ENCODE results near the gene C11orf98.
A peak's percentile ranks its signal among the peaks of the same experiment; 100 is the strongest.
"Not testable (repeated sequence)": the region's sequence is repeated elsewhere in the genome, so short reads cannot be mapped to it uniquely, and the experiment has no call there.

C11orf98 gene

DNA sequence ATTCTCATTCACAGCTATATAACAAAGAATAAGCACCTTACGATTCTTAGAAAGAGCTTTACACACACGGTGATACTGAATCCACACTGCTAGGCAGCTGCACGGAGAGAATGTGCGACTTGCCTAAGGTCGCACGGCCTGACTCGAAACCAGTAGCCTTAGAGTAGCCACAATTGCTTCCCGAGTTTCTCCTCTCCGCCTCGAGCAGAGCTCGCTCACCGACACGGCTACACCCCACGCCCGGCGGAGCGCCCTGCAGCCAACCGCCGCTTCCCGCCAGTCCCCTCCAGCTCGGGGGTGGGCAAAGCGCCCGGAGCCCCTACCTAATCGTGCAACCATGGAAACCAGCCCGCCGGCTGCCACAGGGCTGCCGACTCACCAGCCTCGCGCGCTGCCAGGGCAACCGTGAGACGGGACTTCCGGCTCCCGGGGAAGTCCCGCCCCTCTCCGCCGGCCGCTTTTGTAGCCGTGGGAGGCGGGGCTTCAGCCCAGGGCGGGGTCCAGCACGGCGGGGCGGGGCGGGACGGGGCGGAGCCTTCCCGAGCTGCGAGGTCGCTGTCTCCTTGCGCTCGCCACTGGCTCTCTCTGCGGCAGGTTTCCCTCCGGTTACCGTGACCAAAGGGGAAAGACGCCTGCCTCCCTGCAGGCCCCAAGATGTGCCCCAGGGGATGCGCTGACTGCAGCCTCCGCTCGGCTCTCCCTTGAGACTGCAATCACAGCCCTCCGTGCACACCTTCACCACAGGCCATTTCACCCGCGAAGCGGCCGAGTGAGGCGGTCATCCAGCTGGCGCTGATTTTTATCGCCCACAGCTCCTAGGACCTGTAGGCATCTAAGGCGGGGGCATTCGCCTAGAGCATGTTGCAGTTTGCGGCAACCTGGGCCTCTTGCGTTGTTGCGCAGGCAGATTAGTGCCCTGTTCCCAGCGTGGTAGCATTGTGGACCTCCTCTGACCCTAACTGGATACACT lies 41.2 kb upstream of the C11orf98 start:
- Histone ChIP-seq H3K36me3 (ENCODE audit: control insufficient read depth, insufficient read depth, low read length) (peaks cover 60% of the 10 kb centered on the region), H3K4me1 (ENCODE audit: control insufficient read depth, insufficient read depth, low read length, poor library complexity, severe bottlenecking) (peaks cover 3% of the 10 kb centered on the region), H3K9me3 (ENCODE audit: control insufficient read depth, low read length) (no peaks in the 10 kb centered on the region), H3K4me3 (ENCODE audit: extremely low read depth, insufficient read depth, low read length, poor library complexity, severe bottlenecking) (peak overlapping the region; percentile 51), H3K27ac (ENCODE audit: low read depth, low read length, severe bottlenecking) (peak overlapping the region; percentile 92)
- WGBS, 2 experiments (ENCODE audit: insufficient coverage in 2 of 2): 0 to 1% methylated on average over 52 to 71 of the region's 73 CpGs

DNA sequence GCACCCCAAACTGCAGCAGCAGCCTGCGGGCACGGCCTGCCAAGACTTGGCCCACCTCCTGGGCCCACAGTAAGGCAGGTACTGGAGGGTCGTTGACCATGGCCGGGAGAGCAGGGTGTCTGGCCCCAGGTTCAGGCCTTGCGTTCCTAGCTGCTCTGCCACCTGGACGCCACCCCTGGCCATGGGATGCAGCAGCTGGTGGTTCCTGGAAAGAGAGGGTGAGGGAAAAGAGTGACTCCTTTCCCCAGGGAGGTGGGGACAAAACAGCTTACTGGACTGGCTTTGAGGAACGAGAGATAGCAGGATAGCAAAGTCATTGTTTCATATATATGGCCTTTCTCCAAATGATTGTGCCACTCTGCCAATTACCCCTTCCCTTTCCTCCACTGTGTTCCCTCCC lies 40.4 kb upstream of the C11orf98 start:
- Histone ChIP-seq H3K36me3 (ENCODE audit: control insufficient read depth, insufficient read depth, low read length) (peaks cover 60% of the 10 kb centered on the region), H3K4me1 (ENCODE audit: control insufficient read depth, insufficient read depth, low read length, poor library complexity, severe bottlenecking) (peaks cover 3% of the 10 kb centered on the region), H3K27ac (ENCODE audit: low read depth, low read length, severe bottlenecking) (peak overlapping the region; percentile 80), H3K9me3 (ENCODE audit: control insufficient read depth, low read length) (no peaks in the 10 kb centered on the region), H3K4me3 (ENCODE audit: extremely low read depth, insufficient read depth, low read length, poor library complexity, severe bottlenecking) (peak overlapping the region; percentile 51)
- WGBS, 2 experiments (ENCODE audit: insufficient coverage in 2 of 2): 75 to 88% methylated on average over 5 to 6 of the region's 7 CpGs

DNA sequence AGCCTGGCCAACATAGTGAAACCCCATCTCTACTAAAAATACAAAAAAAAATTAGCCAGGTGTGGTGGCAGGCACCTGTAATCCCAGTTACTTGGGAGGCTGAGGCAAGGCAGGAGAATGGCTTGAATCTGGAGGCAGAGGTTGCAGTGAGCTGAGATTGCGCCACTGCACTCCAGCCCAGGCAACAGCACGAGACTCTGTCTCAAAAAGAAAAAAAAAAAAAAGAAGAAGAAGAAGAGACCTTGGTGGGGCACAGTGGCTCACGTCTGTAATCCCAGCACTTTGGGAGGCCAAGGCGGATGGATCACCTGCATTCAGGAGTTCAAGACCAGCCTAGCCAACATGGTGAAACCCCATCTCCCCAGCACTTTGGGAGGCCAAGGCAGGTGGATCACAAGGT lies 38.9 kb upstream of the C11orf98 start:
- not testable (repeated sequence) for H3K4me3 ChIP-seq (ENCODE audit: extremely low read depth, insufficient read depth, low read length, poor library complexity, severe bottlenecking); H3K9me3 ChIP-seq (ENCODE audit: control insufficient read depth, low read length); H3K27ac ChIP-seq (ENCODE audit: low read depth, low read length, severe bottlenecking); H3K4me1 ChIP-seq (ENCODE audit: control insufficient read depth, insufficient read depth, low read length, poor library complexity, severe bottlenecking)
- 90 to 100% methylated on average over 2 of the region's 4 CpGs for WGBS, 2 experiments (ENCODE audit: insufficient coverage in 2 of 2)
- H3K36me3 ChIP-seq (ENCODE audit: control insufficient read depth, insufficient read depth, low read length): peaks cover 66% of the 10 kb centered on the region

DNA sequence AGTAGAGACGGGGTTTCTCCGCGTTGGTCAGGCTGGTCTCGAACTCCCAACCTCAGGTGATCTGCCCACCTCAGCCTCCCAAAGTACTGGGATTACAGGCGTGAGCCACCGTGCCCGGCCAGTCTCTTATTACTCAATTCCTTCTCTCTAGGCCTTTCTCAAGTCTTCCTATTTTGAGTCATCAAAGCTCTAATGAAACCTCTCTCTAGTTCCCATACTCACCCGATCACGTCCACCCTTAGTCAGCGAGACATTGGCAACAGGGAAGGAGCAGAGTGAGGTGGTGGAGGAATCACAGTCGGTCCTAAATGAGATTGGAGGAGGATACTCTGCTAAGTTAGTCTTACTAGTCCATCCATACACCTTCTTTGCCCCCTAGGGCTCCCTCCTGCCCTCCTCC lies 37.2 kb upstream of the C11orf98 start:
- Histone ChIP-seq H3K4me1 (ENCODE audit: control insufficient read depth, insufficient read depth, low read length, poor library complexity, severe bottlenecking) (no peaks in the 10 kb centered on the region), H3K4me3 (ENCODE audit: extremely low read depth, insufficient read depth, low read length, poor library complexity, severe bottlenecking) (no peak overlapping the region), H3K36me3 (ENCODE audit: control insufficient read depth, insufficient read depth, low read length) (peaks cover 59% of the 10 kb centered on the region), H3K9me3 (ENCODE audit: control insufficient read depth, low read length) (no peaks in the 10 kb centered on the region), H3K27ac (ENCODE audit: low read depth, low read length, severe bottlenecking) (no peak overlapping the region)
- WGBS, 2 experiments (ENCODE audit: insufficient coverage in 2 of 2): 95 to 98% methylated on average over 4 of the region's 11 CpGs

DNA sequence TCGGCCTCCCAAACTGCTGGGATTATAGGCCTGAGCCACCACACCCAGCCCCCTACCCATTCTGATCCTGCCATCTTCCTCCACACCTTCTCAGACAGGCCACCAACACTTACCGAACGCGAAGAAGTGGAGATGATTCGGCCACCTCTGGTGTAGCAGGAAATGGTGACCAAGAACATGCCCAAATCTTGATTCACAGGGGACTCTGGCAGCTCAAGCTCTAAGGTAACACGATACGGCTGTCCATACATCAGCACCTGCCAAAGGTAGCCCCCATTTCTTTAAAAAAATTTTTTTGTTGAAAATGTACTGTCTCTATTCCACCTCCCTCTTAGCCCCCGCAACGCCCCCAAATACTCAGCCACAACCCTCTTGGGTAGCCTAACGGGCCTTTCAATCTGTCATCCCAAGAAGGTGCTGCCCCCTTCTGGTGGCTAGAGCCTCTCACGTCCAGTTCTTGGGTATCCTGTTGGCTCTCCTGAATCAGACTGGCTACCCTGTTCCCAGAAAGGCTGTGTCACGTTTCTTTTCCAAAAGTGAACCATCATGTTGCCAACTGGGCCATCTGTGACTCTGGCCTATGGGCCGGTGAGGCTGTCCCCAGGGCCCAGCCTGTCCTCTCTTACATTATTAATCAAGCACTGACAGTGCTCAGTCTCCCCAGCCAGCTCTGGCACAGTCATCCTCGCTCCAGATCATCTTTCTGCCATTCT lies 29.6 kb upstream of the C11orf98 start:
- H3K27ac ChIP-seq (ENCODE audit: low read depth, low read length, severe bottlenecking): no peak overlapping the region
- H3K9me3 ChIP-seq (ENCODE audit: control insufficient read depth, low read length): no peaks in the 10 kb centered on the region
- no peak overlapping the region for H3K4me3 ChIP-seq (ENCODE audit: extremely low read depth, insufficient read depth, low read length, poor library complexity, severe bottlenecking)
- peaks cover 7% of the 10 kb centered on the region for H3K4me1 ChIP-seq (ENCODE audit: control insufficient read depth, insufficient read depth, low read length, poor library complexity, severe bottlenecking)
- WGBS, 2 experiments (ENCODE audit: insufficient coverage in 2 of 2): 72 to 80% methylated on average over 12 to 13 of the region's 14 CpGs
- peaks cover 54% of the 10 kb centered on the region for H3K36me3 ChIP-seq (ENCODE audit: control insufficient read depth, insufficient read depth, low read length)

DNA sequence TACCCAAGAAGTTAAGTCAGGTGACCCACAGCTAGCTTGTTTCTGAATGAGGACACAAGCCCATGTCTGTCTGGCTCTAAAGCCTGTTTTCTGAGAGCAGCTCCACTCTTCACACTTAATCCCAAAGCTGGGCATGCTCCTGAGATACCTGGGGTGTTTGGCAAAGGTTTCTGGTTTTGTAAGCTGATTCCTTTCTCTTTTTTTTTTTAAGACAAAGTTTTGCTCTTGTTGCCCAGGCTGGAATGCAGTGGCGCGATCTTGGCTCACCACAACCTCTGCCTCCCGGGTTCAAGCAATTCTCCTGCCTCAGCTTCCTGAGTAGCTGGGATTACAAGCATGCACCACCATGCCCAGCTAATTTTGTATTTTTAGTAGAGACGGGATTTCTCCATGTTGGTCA lies 28.6 kb upstream of the C11orf98 start:
- not testable (repeated sequence) for H3K27ac ChIP-seq (ENCODE audit: low read depth, low read length, severe bottlenecking); H3K9me3 ChIP-seq (ENCODE audit: control insufficient read depth, low read length); H3K4me3 ChIP-seq (ENCODE audit: extremely low read depth, insufficient read depth, low read length, poor library complexity, severe bottlenecking)
- Histone ChIP-seq H3K4me1 (ENCODE audit: control insufficient read depth, insufficient read depth, low read length, poor library complexity, severe bottlenecking) (peaks cover 12% of the 10 kb centered on the region), H3K36me3 (ENCODE audit: control insufficient read depth, insufficient read depth, low read length) (peaks cover 49% of the 10 kb centered on the region)
- 89 to 100% methylated on average over 1 of the region's 4 CpGs for WGBS, 2 experiments (ENCODE audit: insufficient coverage in 2 of 2)

DNA sequence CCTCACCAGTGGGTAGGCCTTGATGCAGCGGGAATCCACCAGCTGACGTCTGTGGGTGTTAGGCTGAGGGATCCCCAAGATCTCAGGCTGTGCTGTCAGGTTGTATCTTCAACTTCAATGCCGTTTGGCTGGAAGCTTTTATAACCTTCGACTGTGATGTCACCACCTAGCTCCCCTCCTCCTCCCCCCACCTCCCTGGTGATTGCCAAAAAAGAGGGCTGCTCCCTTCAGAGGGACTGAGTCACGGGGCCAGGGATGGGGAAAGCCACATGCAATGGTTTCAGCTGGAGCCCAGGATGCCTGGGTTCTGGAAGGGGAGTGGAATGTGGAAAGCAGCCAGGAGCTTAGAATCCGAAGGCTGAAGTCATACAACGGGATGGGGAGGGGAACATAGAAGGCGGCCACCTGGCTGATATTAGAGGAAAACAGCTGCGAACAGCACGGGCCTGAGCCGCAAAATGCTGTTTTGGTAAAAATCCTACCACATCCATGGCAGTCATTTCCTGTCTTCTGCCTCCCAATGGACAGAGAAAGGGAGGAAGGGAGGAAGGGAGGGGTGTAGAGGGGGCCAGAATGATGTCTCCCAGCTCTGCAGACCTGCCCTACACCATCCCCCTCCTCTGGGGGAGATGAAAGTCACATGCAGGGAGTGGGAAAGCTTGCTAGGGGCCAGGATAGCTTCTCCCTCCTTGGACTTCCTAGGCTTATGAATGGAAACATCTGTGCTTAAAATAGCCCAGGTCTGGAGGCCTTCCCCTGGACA lies 24.6 kb upstream of the C11orf98 start, which contains the start of gene LRRN4CL:
TSS of gene LRRN4CL (minus strand) at position 110 of the 763 bp plus-strand sequence. CDS start 1,022 bp downstream, outside the sequence.
- Histone ChIP-seq H3K4me1 (ENCODE audit: control insufficient read depth, insufficient read depth, low read length, poor library complexity, severe bottlenecking) (peaks cover 12% of the 10 kb centered on the region), H3K9me3 (ENCODE audit: control insufficient read depth, low read length) (no peaks in the 10 kb centered on the region), H3K27ac (ENCODE audit: low read depth, low read length, severe bottlenecking) (peak within 1 kb of the TSS; percentile 59), H3K4me3 (ENCODE audit: extremely low read depth, insufficient read depth, low read length, poor library complexity, severe bottlenecking) (no peak within 1 kb of the TSS), H3K36me3 (ENCODE audit: control insufficient read depth, insufficient read depth, low read length) (peaks cover 45% of the 10 kb centered on the region)
- 79 to 95% methylated on average over 6 to 8 of the region's 11 CpGs for WGBS, 2 experiments (ENCODE audit: insufficient coverage in 2 of 2)

DNA sequence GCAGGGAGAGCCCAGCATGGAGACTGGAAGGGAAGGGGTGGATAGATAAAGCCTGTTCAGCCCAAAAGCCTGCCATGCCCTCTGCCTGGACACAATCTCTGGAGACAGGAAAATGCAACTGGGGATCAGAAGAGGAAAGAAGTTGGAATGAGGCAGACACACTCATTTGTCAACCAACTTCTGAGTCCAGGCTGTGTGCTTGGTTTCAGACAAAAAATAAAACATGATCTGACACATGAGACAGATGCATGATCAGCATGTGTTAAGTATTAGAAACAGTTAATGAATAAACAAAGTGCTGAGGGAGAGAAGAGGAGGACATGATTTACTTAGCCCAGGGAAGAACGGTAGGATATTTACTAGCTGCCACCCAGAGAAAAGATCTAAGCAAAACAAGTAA lies 23.5 kb upstream of the C11orf98 start:
- H3K4me3 ChIP-seq (ENCODE audit: extremely low read depth, insufficient read depth, low read length, poor library complexity, severe bottlenecking): no peak overlapping the region
- no peak overlapping the region for H3K27ac ChIP-seq (ENCODE audit: low read depth, low read length, severe bottlenecking)
- H3K4me1 ChIP-seq (ENCODE audit: control insufficient read depth, insufficient read depth, low read length, poor library complexity, severe bottlenecking): peaks cover 12% of the 10 kb centered on the region
- 100% methylated on average over 1 of the region's 1 CpG; no CpG with 5 or more reads in 1 of the 2 experiments for WGBS, 2 experiments (ENCODE audit: insufficient coverage in 2 of 2)
- no peaks in the 10 kb centered on the region for H3K9me3 ChIP-seq (ENCODE audit: control insufficient read depth, low read length)
- H3K36me3 ChIP-seq (ENCODE audit: control insufficient read depth, insufficient read depth, low read length): peaks cover 36% of the 10 kb centered on the region

DNA sequence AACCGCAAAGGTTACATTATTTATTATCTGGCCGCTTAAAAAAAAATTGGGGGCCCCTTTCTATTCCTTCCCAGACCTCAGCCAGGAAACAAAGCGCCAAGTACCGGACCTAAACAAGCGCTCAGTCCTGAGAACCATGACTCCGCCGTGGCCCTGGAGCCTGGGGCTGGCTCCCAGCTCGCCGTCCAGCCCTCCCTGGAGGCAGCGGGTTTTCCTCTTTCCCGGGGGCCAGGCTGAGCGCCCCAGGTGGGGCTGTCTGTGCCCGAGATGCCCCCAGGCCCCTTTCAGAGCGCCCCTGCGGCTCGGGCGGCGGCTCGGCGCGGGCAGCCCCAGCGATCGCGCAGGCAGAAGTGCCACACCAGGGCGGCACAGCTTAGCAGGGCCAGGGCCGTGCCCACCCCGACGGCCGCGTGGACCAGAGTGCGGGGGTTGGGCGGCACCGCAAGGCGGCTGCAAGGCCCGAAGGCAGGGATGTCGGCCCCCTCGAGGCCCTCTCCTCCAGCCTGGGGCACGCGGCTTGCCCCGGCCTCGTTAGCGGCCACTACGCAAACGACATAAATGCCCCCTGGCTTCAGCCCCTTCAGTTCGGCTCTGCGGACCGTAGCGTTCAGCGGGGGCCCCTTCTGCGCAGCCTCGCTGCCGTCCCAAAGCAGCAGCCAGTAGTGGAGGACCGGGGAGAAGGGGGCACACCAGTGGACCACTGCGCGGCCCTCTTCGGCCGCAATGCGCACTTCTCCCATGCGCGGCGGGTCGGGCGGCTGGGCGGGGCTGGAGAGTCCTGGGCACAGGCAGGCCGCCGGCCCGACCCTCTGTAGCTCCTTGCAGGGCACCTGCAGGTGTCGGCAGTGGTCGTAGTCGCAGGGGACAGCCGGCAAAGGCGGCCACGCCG lies 22.7 kb upstream of the C11orf98 start:
- H3K9me3 ChIP-seq (ENCODE audit: control insufficient read depth, low read length): no peaks in the 10 kb centered on the region
- no peak overlapping the region for H3K27ac ChIP-seq (ENCODE audit: low read depth, low read length, severe bottlenecking)
- no peak overlapping the region for H3K4me3 ChIP-seq (ENCODE audit: extremely low read depth, insufficient read depth, low read length, poor library complexity, severe bottlenecking)
- peaks cover 29% of the 10 kb centered on the region for H3K36me3 ChIP-seq (ENCODE audit: control insufficient read depth, insufficient read depth, low read length)
- peaks cover 12% of the 10 kb centered on the region for H3K4me1 ChIP-seq (ENCODE audit: control insufficient read depth, insufficient read depth, low read length, poor library complexity, severe bottlenecking)
- WGBS, 2 experiments (ENCODE audit: insufficient coverage in 2 of 2): 94 to 95% methylated on average over 64 to 74 of the region's 74 CpGs
